ENCODE data around the gene CCNI. TPM values are rescaled to one million over a fixed set of nuclear protein-coding genes. Genes with fewer than 3 reads are reported as not detected.
"Not testable (repeated sequence)": the region's sequence is repeated elsewhere in the genome, so short reads cannot be mapped to it uniquely, and the experiment has no call there.

Gene CCNI
- total and polyA plus RNA-seq, 9 donors = 220 to 772 (median 355) TPM

DNA sequence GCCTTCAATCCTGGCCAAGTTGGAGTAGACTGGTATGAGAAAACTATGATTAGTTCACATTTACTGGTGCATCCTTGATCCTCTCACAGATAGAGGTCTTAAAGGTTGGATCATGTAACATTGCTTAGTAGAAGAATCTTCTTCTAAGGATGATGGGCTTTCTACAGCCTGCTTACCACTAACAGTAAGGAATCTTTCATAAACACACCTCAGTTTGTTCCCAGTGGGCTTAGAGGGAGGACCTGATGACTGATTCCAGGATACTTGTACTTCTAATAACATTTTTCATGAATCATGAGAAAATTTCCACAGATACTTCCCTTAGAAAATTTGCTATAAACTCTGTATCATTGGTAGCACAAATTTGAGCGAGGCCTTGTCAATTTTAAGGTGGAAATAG, 40.6 kb downstream of the CCNI start:
- Histone ChIP-seq H3K4me3 (no peak overlapping the region), H3K9me3 (no peaks in the 10 kb centered on the region), H3K4me1 (ENCODE audit: insufficient read depth) (no peaks in the 10 kb centered on the region), H3K27ac (no peak overlapping the region), H3K36me3 (no peaks in the 10 kb centered on the region), H3K27me3 (no peaks in the 10 kb centered on the region)
- WGBS, 3 donors = 92 to 100% (median 99%) methylated on average over 1 of the region's 1 CpG
- no peak for DNase-seq
- intact Hi-C loops (cut with DNase I) = loop anchor here in 1 of 4 donors (10.0 kb wide), 1 partner anchor 520 kb away; no protein-coding TSS in a partner anchor
- no peak for TF ChIP-seq EP300 (IDR thresholded peaks at IDR 0.05)
- TF ChIP-seq, protein P1, sequence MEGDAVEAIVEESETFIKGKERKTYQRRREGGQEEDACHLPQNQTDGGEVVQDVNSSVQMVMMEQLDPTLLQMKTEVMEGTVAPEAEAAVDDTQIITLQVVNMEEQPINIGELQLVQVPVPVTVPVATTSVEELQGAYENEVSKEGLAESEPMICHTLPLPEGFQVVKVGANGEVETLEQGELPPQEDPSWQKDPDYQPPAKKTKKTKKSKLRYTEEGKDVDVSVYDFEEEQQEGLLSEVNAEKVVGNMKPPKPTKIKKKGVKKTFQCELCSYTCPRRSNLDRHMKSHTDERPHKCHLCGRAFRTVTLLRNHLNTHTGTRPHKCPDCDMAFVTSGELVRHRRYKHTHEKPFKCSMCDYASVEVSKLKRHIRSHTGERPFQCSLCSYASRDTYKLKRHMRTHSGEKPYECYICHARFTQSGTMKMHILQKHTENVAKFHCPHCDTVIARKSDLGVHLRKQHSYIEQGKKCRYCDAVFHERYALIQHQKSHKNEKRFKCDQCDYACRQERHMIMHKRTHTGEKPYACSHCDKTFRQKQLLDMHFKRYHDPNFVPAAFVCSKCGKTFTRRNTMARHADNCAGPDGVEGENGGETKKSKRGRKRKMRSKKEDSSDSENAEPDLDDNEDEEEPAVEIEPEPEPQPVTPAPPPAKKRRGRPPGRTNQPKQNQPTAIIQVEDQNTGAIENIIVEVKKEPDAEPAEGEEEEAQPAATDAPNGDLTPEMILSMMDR (IDR thresholded peaks at IDR 0.05) = no peak
- TF ChIP-seq POLR2A (IDR thresholded peaks at IDR 0.05) = no peak

DNA sequence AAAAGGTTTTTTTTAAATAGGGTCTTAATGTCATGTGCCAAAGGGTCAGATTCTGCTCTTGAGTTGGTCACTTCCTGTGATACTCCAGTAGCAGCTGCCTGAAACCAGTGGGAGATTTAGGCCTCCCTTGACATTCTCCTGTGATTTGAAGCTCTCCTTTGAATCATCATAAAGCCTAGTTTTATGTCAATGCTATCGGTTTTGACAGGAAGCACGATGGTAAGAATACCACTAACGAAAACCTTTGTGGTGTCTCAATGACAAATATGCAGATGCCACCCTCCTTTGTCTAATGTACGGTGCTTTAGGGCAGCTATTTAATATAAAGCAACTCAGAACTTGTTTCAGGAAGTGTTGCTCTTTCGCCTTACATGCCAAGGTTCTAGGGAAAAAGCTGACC, 44.2 kb downstream of the CCNI start:
- H3K27ac ChIP-seq = no peak overlapping the region
- TF ChIP-seq, protein P1 (IDR thresholded peaks at IDR 0.05) = no peak
- TF ChIP-seq POLR2A (IDR thresholded peaks at IDR 0.05) = no peak
- TF ChIP-seq EP300 (IDR thresholded peaks at IDR 0.05) = no peak
- no peaks in the 10 kb centered on the region for H3K27me3 ChIP-seq
- H3K36me3 ChIP-seq = no peaks in the 10 kb centered on the region
- no peak for DNase-seq
- H3K4me3 ChIP-seq = no peak overlapping the region
- H3K4me1 ChIP-seq (ENCODE audit: insufficient read depth) = no peaks in the 10 kb centered on the region
- intact Hi-C loops (cut with DNase I) = loop anchor here in 1 of 4 donors (10.0 kb wide), 1 partner anchor 517 kb away; no protein-coding TSS in a partner anchor
- 91 to 95% (median 93%) methylated on average over 5 of the region's 5 CpGs for WGBS, 3 donors
- no peaks in the 10 kb centered on the region for H3K9me3 ChIP-seq

DNA sequence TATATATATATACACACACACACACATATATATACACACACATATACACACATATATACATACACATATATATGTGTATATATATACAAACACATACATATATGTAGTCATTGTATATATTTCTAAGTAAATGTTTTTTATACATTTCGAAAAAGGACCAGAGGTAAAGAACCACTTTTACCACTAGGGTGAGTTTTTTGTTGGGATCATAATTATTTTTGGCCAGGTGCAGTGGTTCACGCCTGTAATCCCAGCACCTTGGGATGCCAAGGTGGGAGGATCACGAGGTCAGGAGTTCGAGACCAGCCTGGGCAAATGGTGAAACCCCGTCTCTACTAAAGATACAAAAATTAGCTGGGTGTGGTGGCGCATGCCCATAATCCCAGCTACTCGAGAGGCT, 46.0 kb downstream of the CCNI start:
- H3K4me1 ChIP-seq (ENCODE audit: insufficient read depth); H3K27me3 ChIP-seq; H3K27ac ChIP-seq; H3K4me3 ChIP-seq; H3K9me3 ChIP-seq; DNase-seq; H3K36me3 ChIP-seq: not testable (repeated sequence)
- WGBS, 3 donors = 96% methylated on average over 7 of the region's 7 CpGs
- intact Hi-C loops (cut with DNase I) = loop anchor here in 1 of 4 donors (10.0 kb wide), 2 partner anchors 85 to 515 kb away; partner anchors contain the start of gene SEPTIN11

DNA sequence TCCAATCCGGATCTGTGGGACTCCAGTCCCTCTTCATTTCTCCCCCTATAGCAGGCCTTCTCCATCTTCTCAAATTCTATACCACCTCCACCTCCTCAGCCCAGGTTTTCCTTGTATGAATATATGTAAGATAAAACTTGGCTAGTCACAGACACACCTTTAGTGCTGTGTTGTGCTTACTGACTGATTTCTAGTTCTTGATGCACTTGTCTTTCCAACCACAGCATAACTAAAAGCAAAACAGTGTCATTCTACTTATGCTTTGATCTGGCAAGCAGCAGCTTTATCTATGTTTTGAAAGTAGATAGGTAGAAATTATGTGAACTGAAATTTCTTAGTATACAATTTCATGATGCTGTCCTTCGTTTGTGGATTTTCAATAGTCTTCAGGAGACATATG, 47.5 kb downstream of the CCNI start:
- H3K4me3 ChIP-seq = no peak overlapping the region
- no peaks in the 10 kb centered on the region for H3K27me3 ChIP-seq
- peaks cover 3% of the 10 kb centered on the region for H3K4me1 ChIP-seq (ENCODE audit: insufficient read depth)
- no peaks in the 10 kb centered on the region for H3K9me3 ChIP-seq
- TF ChIP-seq, protein P1 (IDR thresholded peaks at IDR 0.05) = no peak
- TF ChIP-seq EP300 (IDR thresholded peaks at IDR 0.05) (no peak), POLR2A (IDR thresholded peaks at IDR 0.05) (no peak)
- no peak for DNase-seq
- H3K27ac ChIP-seq = no peak overlapping the region
- no peaks in the 10 kb centered on the region for H3K36me3 ChIP-seq
- intact Hi-C loops (cut with DNase I) = loop anchor here in 1 of 4 donors (10.0 kb wide), 1 partner anchor 83 kb away; the partner anchor contains the start of gene SEPTIN11
- 26 to 54% (median 43%) methylated on average over 2 of the region's 2 CpGs for WGBS, 3 donors

DNA sequence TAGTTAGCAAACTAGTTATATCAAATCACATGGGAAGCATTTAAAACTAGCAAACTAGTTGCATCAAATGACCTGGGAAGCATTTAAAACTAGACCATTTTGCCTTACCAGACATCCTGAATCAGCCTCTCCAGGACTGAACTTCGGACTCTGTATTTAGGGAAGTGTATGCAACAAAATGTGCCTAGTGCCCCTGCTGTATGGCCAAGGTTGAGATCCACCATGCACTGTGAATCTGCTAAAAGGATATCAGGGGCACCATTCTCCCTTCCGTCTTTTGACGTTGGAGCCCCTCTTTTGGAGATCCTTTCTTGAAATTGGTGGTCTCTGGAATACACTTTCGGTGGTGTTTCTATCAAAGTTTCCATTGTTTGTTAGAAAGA, 49.5 kb downstream of the CCNI start:
- Histone ChIP-seq H3K4me1 (ENCODE audit: insufficient read depth) (peaks cover 12% of the 10 kb centered on the region), H3K9me3 (no peaks in the 10 kb centered on the region), H3K27ac (no peak overlapping the region), H3K27me3 (no peaks in the 10 kb centered on the region), H3K36me3 (no peaks in the 10 kb centered on the region), H3K4me3 (no peak overlapping the region)
- TF ChIP-seq EP300 (IDR thresholded peaks at IDR 0.05) (no peak), POLR2A (IDR thresholded peaks at IDR 0.05) (no peak)
- TF ChIP-seq, protein P1 (IDR thresholded peaks at IDR 0.05) = no peak
- DNase-seq = no peak
- 93 to 97% (median 96%) methylated on average over 4 of the region's 4 CpGs for WGBS, 3 donors
- intact Hi-C loops (cut with DNase I) = loop anchor here in 1 of 4 donors (10.0 kb wide), 1 partner anchor 82 kb away; the partner anchor contains the start of gene SEPTIN11
